Activated T-helper 17 cell treated with anti-CD3 and anti-CD28 coated beads, Interleukin-2, amount 50 U/mL, for 72 hours (primary cell): Measurements from ENCODE around the gene XRN2. TPM values are rescaled to one million over a fixed set of nuclear protein-coding genes. Genes with fewer than 3 reads are reported as not detected.
A peak's percentile ranks its signal among the peaks of the same experiment; 100 is the strongest.
"Not testable (repeated sequence)": the region's sequence is repeated elsewhere in the genome, so short reads cannot be mapped to it uniquely, and the experiment has no call there.

Experiments used
- ATAC-seq: fragments of 150-1000 bp; cut with Tn5 transposase; replicated peaks from 2 replicates; pipeline ENCODE4 v1.10.0; 2021; ENCODE audit warnings: mild to moderate bottlenecking, moderate library complexity
- H3K27ac Mint-ChIP-seq: one replicate; pipeline ENCODE4 v1.8.0; 2022; ENCODE audit warnings: mixed read lengths
- H3K27me3 Mint-ChIP-seq: one replicate; pipeline ENCODE4 v1.8.0; 2022; ENCODE audit warnings: mixed read lengths
- H3K36me3 Mint-ChIP-seq: one replicate; pipeline ENCODE4 v1.8.0; 2022; ENCODE audit warnings: low read depth, mild to moderate bottlenecking, mixed read lengths
- H3K4me1 Mint-ChIP-seq: one replicate; pipeline ENCODE4 v1.8.0; 2022; ENCODE audit warnings: mixed read lengths
- H3K4me3 Mint-ChIP-seq: one replicate; pipeline ENCODE4 v1.8.0; 2022; ENCODE audit warnings: mild to moderate bottlenecking, mixed read lengths
- H3K9me3 Mint-ChIP-seq: one replicate; pipeline ENCODE4 v1.8.0; 2022; ENCODE audit warnings: mixed read lengths
- total RNA-seq, 2 donors: library from RNA; stranded (reverse); gene quantifications; one replicate each; pipeline ENCODE4 v1.2.3, GENCODE V29; 2022

XRN2 gene
- total RNA-seq, 2 donors from 2014 or later: 42.9 to 82.3 TPM

GRCh38 chr20:21395051-21395665, 92.0 kb downstream of the XRN2 start:
- Mint-ChIP-seq H3K9me3 (no peaks in the 10 kb centered on the region), H3K4me3 (peak overlapping the region; percentile 36), H3K27me3 (peaks cover 50% of the 10 kb centered on the region), H3K36me3 (peaks cover 21% of the 10 kb centered on the region), H3K4me1 (peaks cover 11% of the 10 kb centered on the region), H3K27ac (no peak overlapping the region)
- ATAC-seq: no peak

GRCh38 chr20:21395666-21396598, 92.8 kb downstream of the XRN2 start:
- Mint-ChIP-seq H3K27me3 (peaks cover 55% of the 10 kb centered on the region), H3K4me1 (peaks cover 11% of the 10 kb centered on the region), H3K27ac (no peak overlapping the region), H3K4me3 (peak overlapping the region; percentile 36), H3K36me3 (peaks cover 13% of the 10 kb centered on the region), H3K9me3 (no peaks in the 10 kb centered on the region)
- peak; percentile 52 for ATAC-seq

- H3K9me3 Mint-ChIP-seq: no peaks in the 10 kb centered on the region
These were observed 93.6 kb downstream of the XRN2 start for GRCh38 chr20:21396599-21397340.

GRCh38 chr20:21397341-21398108, 94.4 kb downstream of the XRN2 start, which contains the start of gene NKX2-4:
Gene NKX2-4 (minus strand): TSS chr20:21397526. CDS start chr20:21397399, 127 bp downstream.
- no peak for ATAC-seq
- H3K4me1 Mint-ChIP-seq: peaks cover 6% of the 10 kb centered on the region
- no peaks in the 10 kb centered on the region for H3K9me3 Mint-ChIP-seq
- peaks cover 11% of the 10 kb centered on the region for H3K36me3 Mint-ChIP-seq
- peak within 1 kb of the TSS; percentile 46 for H3K4me3 Mint-ChIP-seq
- no peak within 1 kb of the TSS for H3K27ac Mint-ChIP-seq
- peaks cover 57% of the 10 kb centered on the region for H3K27me3 Mint-ChIP-seq

More at GRCh38 chr20:21396599-21397340, 93.6 kb downstream of the XRN2 start:
- H3K27me3 Mint-ChIP-seq: peaks cover 58% of the 10 kb centered on the region
- ATAC-seq: no peak
- H3K4me1 Mint-ChIP-seq: peaks cover 9% of the 10 kb centered on the region
- peaks cover 11% of the 10 kb centered on the region for H3K36me3 Mint-ChIP-seq
- H3K4me3 Mint-ChIP-seq: no peak overlapping the region
- no peak overlapping the region for H3K27ac Mint-ChIP-seq

GRCh38 chr20:21398109-21399004, 95.2 kb downstream of the XRN2 start:
- peaks cover 52% of the 10 kb centered on the region for H3K27me3 Mint-ChIP-seq
- H3K4me3 Mint-ChIP-seq: peak overlapping the region; percentile 46
- peaks cover under 1% of the 10 kb centered on the region for H3K4me1 Mint-ChIP-seq
- H3K36me3 Mint-ChIP-seq: peaks cover 11% of the 10 kb centered on the region
- no peak overlapping the region for H3K27ac Mint-ChIP-seq
- no peaks in the 10 kb centered on the region for H3K9me3 Mint-ChIP-seq
- no peak for ATAC-seq

GRCh38 chr20:21399005-21399475, 95.9 kb downstream of the XRN2 start:
- peaks cover 11% of the 10 kb centered on the region for H3K36me3 Mint-ChIP-seq
- H3K27ac Mint-ChIP-seq: no peak overlapping the region
- ATAC-seq: no peak
- no peaks in the 10 kb centered on the region for H3K9me3 Mint-ChIP-seq
- H3K4me1 Mint-ChIP-seq: no peaks in the 10 kb centered on the region
- H3K27me3 Mint-ChIP-seq: peaks cover 54% of the 10 kb centered on the region
- H3K4me3 Mint-ChIP-seq: no peak overlapping the region

GRCh38 chr20:21411725-21412124, 108.6 kb downstream of the XRN2 start:
- no peaks in the 10 kb centered on the region for H3K4me1 Mint-ChIP-seq
- peaks cover 18% of the 10 kb centered on the region for H3K9me3 Mint-ChIP-seq
- no peak overlapping the region for H3K27ac Mint-ChIP-seq
- H3K27me3 Mint-ChIP-seq: peaks cover 42% of the 10 kb centered on the region
- no peak for ATAC-seq
- no peaks in the 10 kb centered on the region for H3K36me3 Mint-ChIP-seq
- no peak overlapping the region for H3K4me3 Mint-ChIP-seq

- Mint-ChIP-seq H3K27me3 (peaks cover 38% of the 10 kb centered on the region), H3K9me3 (peaks cover 23% of the 10 kb centered on the region)
- not testable (repeated sequence) for H3K4me1 Mint-ChIP-seq, H3K4me3 Mint-ChIP-seq, ATAC-seq, H3K27ac Mint-ChIP-seq, H3K36me3 Mint-ChIP-seq
These were observed 110.9 kb downstream of the XRN2 start for GRCh38 chr20:21413996-21414395.

GRCh38 chr20:21419147-21419546, 116.0 kb downstream of the XRN2 start:
- H3K27me3 Mint-ChIP-seq: peaks cover 18% of the 10 kb centered on the region
- peaks cover 25% of the 10 kb centered on the region for H3K9me3 Mint-ChIP-seq
- ATAC-seq, H3K36me3 Mint-ChIP-seq, H3K4me3 Mint-ChIP-seq, H3K4me1 Mint-ChIP-seq, H3K27ac Mint-ChIP-seq: not testable (repeated sequence)

- Mint-ChIP-seq H3K4me1 (no peaks in the 10 kb centered on the region), H3K36me3 (no peaks in the 10 kb centered on the region), H3K27me3 (peaks cover 8% of the 10 kb centered on the region), H3K9me3 (peaks cover 29% of the 10 kb centered on the region), H3K27ac (no peak overlapping the region), H3K4me3 (no peak overlapping the region)
- ATAC-seq: no peak
These were observed 118.6 kb downstream of the XRN2 start for GRCh38 chr20:21421601-21422236.

GRCh38 chr20:21423712-21424111, 120.6 kb downstream of the XRN2 start:
- peaks cover 27% of the 10 kb centered on the region for H3K9me3 Mint-ChIP-seq
- not testable (repeated sequence) for H3K4me1 Mint-ChIP-seq, ATAC-seq, H3K36me3 Mint-ChIP-seq, H3K4me3 Mint-ChIP-seq, H3K27ac Mint-ChIP-seq, H3K27me3 Mint-ChIP-seq

GRCh38 chr20:21424846-21425245, 121.7 kb downstream of the XRN2 start:
- Mint-ChIP-seq H3K4me1 (no peaks in the 10 kb centered on the region), H3K27me3 (peaks cover 9% of the 10 kb centered on the region), H3K27ac (no peak overlapping the region), H3K4me3 (no peak overlapping the region), H3K36me3 (no peaks in the 10 kb centered on the region), H3K9me3 (peaks cover 27% of the 10 kb centered on the region)
- no peak for ATAC-seq
